ENCODE data around the gene CITED2.

GRCh38 chr6:139415365-139415764 is 40.9 kb upstream of the CITED2 start:
- TF ChIP-seq CTCF (IDR thresholded peaks at IDR 0.05) = no peak
- TF ChIP-seq POLR2A (IDR thresholded peaks at IDR 0.05) = no peak

Measured in vagina (tissue), 2 donors.